ENCODE measurements around the gene PCDHGB6.

- TF ChIP-seq CTCF (conservative IDR thresholded peaks at IDR 0.05; ENCODE audit: low read length) (peak; percentile 56), EZH2phosphoT487 (IDR thresholded peaks at IDR 0.05; ENCODE audit: borderline replicate concordance) (no peak)
These were observed 15.2 kb upstream of the PCDHGB6 start, which contains the start of gene PCDHGA8 for GRCh38 chr5:141392429-141393198.

Measured in Loucy (cell line).